ENCODE data around the gene TOR2A. TPM values are rescaled to one million over a fixed set of nuclear protein-coding genes. Genes with fewer than 3 reads are reported as not detected.
"Not testable (repeated sequence)": the region's sequence is repeated elsewhere in the genome, so short reads cannot be mapped to it uniquely, and the experiment has no call there.

Gene TOR2A
- polyA plus RNA-seq, 1 donor (not counting 4 experiments of a cell fraction or from before 2014, with no cell fraction given), result 2.3 TPM

DNA sequence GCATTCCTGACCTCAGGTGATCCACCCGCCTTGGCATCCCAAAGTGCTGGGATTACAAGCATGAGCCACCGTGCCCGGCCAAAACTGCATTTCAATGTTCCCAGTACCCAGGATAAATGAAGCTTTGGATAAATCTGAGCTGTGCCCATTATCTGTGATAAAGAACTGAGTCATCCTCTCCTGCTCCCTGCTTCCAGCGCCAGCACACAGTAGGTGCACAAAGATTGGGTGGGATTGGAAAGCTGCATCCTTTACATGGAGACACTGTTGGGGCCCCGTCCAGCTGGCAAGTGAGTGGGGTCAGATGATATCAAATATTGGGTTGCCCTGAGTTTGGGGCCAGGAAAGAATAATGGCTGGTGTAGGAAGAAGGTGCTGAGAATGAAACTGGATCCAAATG is 26.0 kb upstream of the TOR2A start:
- no peaks in the 10 kb centered on the region for H3K9me3 ChIP-seq (ENCODE audit: control insufficient read depth, low read depth, low read length)
- no peaks in the 10 kb centered on the region for H3K79me2 ChIP-seq (ENCODE audit: control insufficient read depth, insufficient read depth, low read length)
- H3K27me3 ChIP-seq (ENCODE audit: control insufficient read depth, extremely low read depth, insufficient read depth, low read length), result peaks cover 8% of the 10 kb centered on the region
- H3K9me1 ChIP-seq (ENCODE audit: control insufficient read depth, extremely low read depth, insufficient read depth, low read length), result no peaks in the 10 kb centered on the region
- H3K4me2 ChIP-seq (ENCODE audit: control insufficient read depth, extremely low read depth, insufficient read depth, low read depth, low read length), result no peak overlapping the region
- no peaks in the 10 kb centered on the region for H3K4me1 ChIP-seq (ENCODE audit: control insufficient read depth, extremely low read depth, insufficient read depth, low read length)
- no peak overlapping the region for H3K9ac ChIP-seq (ENCODE audit: control insufficient read depth, extremely low read depth, insufficient read depth, low read length)
- H3K27ac ChIP-seq (ENCODE audit: control insufficient read depth, insufficient read depth, low read length), result no peak overlapping the region
- no peak overlapping the region for H2AFZ ChIP-seq (ENCODE audit: control insufficient read depth, low read length)
- H4K20me1 ChIP-seq (ENCODE audit: control insufficient read depth, extremely low read depth, insufficient read depth, low read length), result no peaks in the 10 kb centered on the region
- TF ChIP-seq CTCF (optimal IDR thresholded peaks at IDR 0.05 in 1 of 3, IDR thresholded peaks at IDR 0.05 in 1 of 3, conservative IDR thresholded peaks at IDR 0.05 in 1 of 3; ENCODE audit: extremely low read depth in 1 of 3, insufficient read depth in 2 of 3, low read length in 3 of 3), result no peak
- no peak for TF ChIP-seq EZH2 (IDR thresholded peaks at IDR 0.05; ENCODE audit: low read length)
- H3K36me3 ChIP-seq (ENCODE audit: control insufficient read depth in 2 of 2, extremely low read depth in 1 of 2, insufficient read depth in 2 of 2, low read length in 2 of 2), result no peaks in the 10 kb centered on the region
- no peak for DNase-seq (ENCODE audit: low read depth, low spot score)
- H3K4me3 ChIP-seq (ENCODE audit: control insufficient read depth in 2 of 3, extremely low read depth in 1 of 3, insufficient read depth in 2 of 3, low read depth in 1 of 3, low read length in 3 of 3), result no peak overlapping the region
- FAIRE-seq, result no peak
- dilution Hi-C loops (cut with MboI; ENCODE audit: extremely low pct_ligation_motif_present, low sequenced_read_pairs), result no loop called here

DNA sequence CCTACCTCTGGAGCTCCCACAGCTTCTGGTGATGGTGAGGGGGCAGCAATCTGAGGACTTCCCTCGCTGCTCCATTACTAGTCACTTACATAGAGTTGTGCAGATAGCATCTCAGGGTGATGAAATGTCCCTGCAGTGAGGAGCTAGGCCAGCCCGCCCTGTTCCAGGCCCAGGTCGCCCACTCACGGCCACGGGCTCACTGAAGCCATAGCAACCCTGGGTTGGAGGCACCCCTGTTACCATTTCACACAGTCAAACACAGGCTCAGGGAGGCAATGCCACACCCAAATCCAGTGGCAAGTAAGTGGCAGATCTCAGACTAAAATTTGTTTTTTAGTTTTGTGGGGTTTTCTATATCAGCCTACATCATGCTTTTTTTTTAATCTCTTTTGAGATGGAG is 23.7 kb upstream of the TOR2A start:
- H3K79me2 ChIP-seq (ENCODE audit: control insufficient read depth, insufficient read depth, low read length), result no peaks in the 10 kb centered on the region
- dilution Hi-C loops (cut with MboI; ENCODE audit: extremely low pct_ligation_motif_present, low sequenced_read_pairs), result no loop called here

DNA sequence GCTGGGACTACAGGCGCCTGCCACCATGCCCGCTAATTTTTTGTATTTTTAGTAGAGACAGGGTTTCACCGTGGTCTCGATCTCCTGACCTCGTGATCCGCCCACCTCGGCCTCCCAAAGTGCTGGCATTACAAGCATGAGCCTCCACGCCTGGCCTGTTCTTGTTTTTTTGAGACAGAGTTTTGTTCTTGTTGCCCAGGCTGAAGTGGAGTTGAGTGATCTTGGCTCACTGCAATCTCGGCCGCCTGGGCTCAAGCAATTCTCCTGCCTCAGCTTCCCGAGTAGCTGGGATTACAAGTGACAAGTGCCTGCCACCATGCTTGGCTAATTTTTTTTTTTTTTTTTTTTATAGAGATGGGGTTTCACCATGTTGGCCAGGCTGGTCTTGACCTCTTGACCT is 21.7 kb upstream of the TOR2A start:
- dilution Hi-C loops (cut with MboI; ENCODE audit: extremely low pct_ligation_motif_present, low sequenced_read_pairs); H3K36me3 ChIP-seq (ENCODE audit: control insufficient read depth in 2 of 2, extremely low read depth in 1 of 2, insufficient read depth in 2 of 2, low read length in 2 of 2); H2AFZ ChIP-seq (ENCODE audit: control insufficient read depth, low read length); H3K4me1 ChIP-seq (ENCODE audit: control insufficient read depth, extremely low read depth, insufficient read depth, low read length); H3K9me3 ChIP-seq (ENCODE audit: control insufficient read depth, low read depth, low read length); H3K79me2 ChIP-seq (ENCODE audit: control insufficient read depth, insufficient read depth, low read length); H3K27ac ChIP-seq (ENCODE audit: control insufficient read depth, insufficient read depth, low read length); DNase-seq (ENCODE audit: low read depth, low spot score); FAIRE-seq; H3K4me3 ChIP-seq (ENCODE audit: control insufficient read depth in 2 of 3, extremely low read depth in 1 of 3, insufficient read depth in 2 of 3, low read depth in 1 of 3, low read length in 3 of 3); H4K20me1 ChIP-seq (ENCODE audit: control insufficient read depth, extremely low read depth, insufficient read depth, low read length); H3K9ac ChIP-seq (ENCODE audit: control insufficient read depth, extremely low read depth, insufficient read depth, low read length); H3K9me1 ChIP-seq (ENCODE audit: control insufficient read depth, extremely low read depth, insufficient read depth, low read length); H3K4me2 ChIP-seq (ENCODE audit: control insufficient read depth, extremely low read depth, insufficient read depth, low read depth, low read length): not testable (repeated sequence)
- H3K27me3 ChIP-seq (ENCODE audit: control insufficient read depth, extremely low read depth, insufficient read depth, low read length), result peaks cover 47% of the 10 kb centered on the region

More for the DNA sequence above, 23.7 kb upstream of the TOR2A start:
- TF ChIP-seq CTCF (optimal IDR thresholded peaks at IDR 0.05 in 1 of 3, IDR thresholded peaks at IDR 0.05 in 1 of 3, conservative IDR thresholded peaks at IDR 0.05 in 1 of 3; ENCODE audit: extremely low read depth in 1 of 3, insufficient read depth in 2 of 3, low read length in 3 of 3), result no peak
- no peak for TF ChIP-seq EZH2 (IDR thresholded peaks at IDR 0.05; ENCODE audit: low read length)
- DNase-seq (ENCODE audit: low read depth, low spot score), result no peak
- Histone ChIP-seq H3K4me1 (ENCODE audit: control insufficient read depth, extremely low read depth, insufficient read depth, low read length) (no peaks in the 10 kb centered on the region), H3K27me3 (ENCODE audit: control insufficient read depth, extremely low read depth, insufficient read depth, low read length) (peaks cover 28% of the 10 kb centered on the region), H3K9me3 (ENCODE audit: control insufficient read depth, low read depth, low read length) (no peaks in the 10 kb centered on the region), H2AFZ (ENCODE audit: control insufficient read depth, low read length) (no peak overlapping the region), H3K36me3 (ENCODE audit: control insufficient read depth in 2 of 2, extremely low read depth in 1 of 2, insufficient read depth in 2 of 2, low read length in 2 of 2) (no peaks in the 10 kb centered on the region), H3K27ac (ENCODE audit: control insufficient read depth, insufficient read depth, low read length) (no peak overlapping the region), H3K4me3 (ENCODE audit: control insufficient read depth in 2 of 3, extremely low read depth in 1 of 3, insufficient read depth in 2 of 3, low read depth in 1 of 3, low read length in 3 of 3) (no peak overlapping the region), H3K4me2 (ENCODE audit: control insufficient read depth, extremely low read depth, insufficient read depth, low read depth, low read length) (no peak overlapping the region), H3K9ac (ENCODE audit: control insufficient read depth, extremely low read depth, insufficient read depth, low read length) (no peak overlapping the region), H4K20me1 (ENCODE audit: control insufficient read depth, extremely low read depth, insufficient read depth, low read length) (no peaks in the 10 kb centered on the region), H3K9me1 (ENCODE audit: control insufficient read depth, extremely low read depth, insufficient read depth, low read length) (no peaks in the 10 kb centered on the region)
- no peak for FAIRE-seq
